ENCODE data around the gene CLIC4.
"Not testable (repeated sequence)": the region's sequence is repeated elsewhere in the genome, so short reads cannot be mapped to it uniquely, and the experiment has no call there.

The CLIC4 gene

GRCh38 chr1:24775916-24776315 is 30.7 kb downstream of the CLIC4 start:
- no peak for DNase-seq

- no peak for DNase-seq
Measured at GRCh38 chr1:24776821-24777220, 31.6 kb downstream of the CLIC4 start.

- no peak for DNase-seq
Measured at GRCh38 chr1:24778141-24778540, 32.9 kb downstream of the CLIC4 start.

GRCh38 chr1:24779199-24779598 is 34.0 kb downstream of the CLIC4 start:
- DNase-seq = not testable (repeated sequence)

- DNase-seq = no peak
Measured at GRCh38 chr1:24779689-24780464, 34.6 kb downstream of the CLIC4 start.

- not testable (repeated sequence) for DNase-seq
Measured at GRCh38 chr1:24780626-24781025, 35.4 kb downstream of the CLIC4 start.

- no peak for DNase-seq
Measured at GRCh38 chr1:24782689-24783088, 37.4 kb downstream of the CLIC4 start.

GRCh38 chr1:24783713-24784112 is 38.5 kb downstream of the CLIC4 start:
- no peak for DNase-seq

GRCh38 chr1:24786191-24786590 is 40.9 kb downstream of the CLIC4 start:
- no peak for DNase-seq

- no peak for DNase-seq
Measured at GRCh38 chr1:24790490-24790889, 45.2 kb downstream of the CLIC4 start.

GRCh38 chr1:24793447-24794129 is 48.3 kb downstream of the CLIC4 start:
- no peak for DNase-seq

- DNase-seq = not testable (repeated sequence)
Measured at GRCh38 chr1:24794130-24794502, 48.9 kb downstream of the CLIC4 start.

- no peak for DNase-seq
Measured at GRCh38 chr1:24795236-24795635, 50.0 kb downstream of the CLIC4 start.

- DNase-seq = no peak
Measured at GRCh38 chr1:24796524-24796923, 51.3 kb downstream of the CLIC4 start.

- DNase-seq = not testable (repeated sequence)
Measured at GRCh38 chr1:24799242-24799641, 54.0 kb downstream of the CLIC4 start.

GRCh38 chr1:24801176-24801575 is 55.9 kb downstream of the CLIC4 start:
- no peak for DNase-seq

GRCh38 chr1:24803220-24803619 is 58.0 kb downstream of the CLIC4 start:
- no peak for DNase-seq

GRCh38 chr1:24803987-24804530 is 58.8 kb downstream of the CLIC4 start:
- no peak for DNase-seq

- DNase-seq = no peak
Measured at GRCh38 chr1:24805534-24806301, 60.5 kb downstream of the CLIC4 start.

GRCh38 chr1:24806588-24806987 is 61.3 kb downstream of the CLIC4 start:
- DNase-seq = no peak

- not testable (repeated sequence) for DNase-seq
Measured at GRCh38 chr1:24811494-24811893, 66.2 kb downstream of the CLIC4 start.

GRCh38 chr1:24820221-24820620 is 75.0 kb downstream of the CLIC4 start:
- DNase-seq = not testable (repeated sequence)

- no peak for DNase-seq
Measured at GRCh38 chr1:24822887-24823286, 77.6 kb downstream of the CLIC4 start.

All from NCI-H146 (cell line).